GM12878 (cell line): ENCODE results near the gene GIPC1. TPM values are rescaled to one million over a fixed set of nuclear protein-coding genes. Genes with fewer than 3 reads are reported as not detected.

Source experiments
- ATAC-seq: fragments of 200-7000 bp; cut with Tn5 transposase; 3 replicates; pipeline ENCODE4 v1.9.1; 2020; ENCODE audit warnings: mild to moderate bottlenecking, moderate library complexity
- BruUV-seq: library from RNA; stranded (reverse); fragments of 400-500 nt; replicated peaks from 2 replicates; lab custom pipeline; 2021; lab: Mats Ljungman, UMichigan
- CTCF ChIA-PET: fragments of 300-600 bp; sonication (Branson Sonifier 250); formaldehyde crosslinking; extraction: SDS; loops from one replicate; lab custom pipeline; 2021; ENCODE audit warnings: inconsistent platforms; lab: Yijun Ruan, JAX
- POLR2A ChIA-PET: fragments of 350-600 bp; formaldehyde crosslinking; extraction: SDS; loops from one replicate; lab custom pipeline; 2021; ENCODE audit warnings: inconsistent platforms; lab: Charles Lee
- RAD21 ChIA-PET: fragments of 300-600 bp; sonication (Branson Sonifier 250); formaldehyde crosslinking; loops from one replicate; lab custom pipeline; 2023; ENCODE audit warnings: antibody characterized with exemption; ENCODE audit not compliant: unreplicated experiment; lab: Charles Lee
- SMC1A ChIA-PET: fragments of 300-600 bp; sonication (Branson Sonifier 250); formaldehyde crosslinking; loops from one replicate; lab custom pipeline; 2023; ENCODE audit not compliant: unreplicated experiment, uncharacterized antibody; lab: Charles Lee
- DNase-seq: peaks from one replicate; pipeline ENCODE4 v3.0.0-alpha.2; 2011; ENCODE audit warnings: low read depth, low spot score
- FAIRE-seq: peaks from 3 replicates; lab custom pipeline; 2011; peaks lifted over from hg19 to GRCh38; lab: Jason Lieb, UNC
- H2AFZ ChIP-seq: 2 replicates; pipeline ENCODE4 v1.6.0; 2011; ENCODE audit warnings: low read depth, low read length, control low read depth; ENCODE audit not compliant: control insufficient read depth
- H3K27ac ChIP-seq: 2 replicates; pipeline ENCODE4 v1.5.1; 2011; ENCODE audit warnings: control low read depth; ENCODE audit not compliant: control insufficient read depth, insufficient read depth
- H3K27me3 ChIP-seq, 2 experiments: replicated peaks in 1 of 2; 2 replicates each; pipeline versions ENCODE4 v1.6.0 to v1.6.1; 2011; ENCODE audit warnings: low read length in 1 of 2; ENCODE audit not compliant: control insufficient read depth in 2 of 2, insufficient read depth in 2 of 2
- H3K36me3 ChIP-seq, 2 experiments: 2 replicates each; pipeline ENCODE4 v1.5.1; 2011; ENCODE audit warnings: low read length in 1 of 2; ENCODE audit not compliant: control insufficient read depth in 2 of 2, insufficient read depth in 2 of 2
- H3K4me1 ChIP-seq: 2 replicates; pipeline ENCODE4 v1.6.1; 2011; ENCODE audit warnings: mild to moderate bottlenecking, low read length, moderate library complexity, mixed read lengths; ENCODE audit not compliant: control insufficient read depth, insufficient read depth
- H3K4me2 ChIP-seq: 2 replicates; pipeline ENCODE4 v1.6.0; 2011; ENCODE audit warnings: control low read depth; ENCODE audit not compliant: control insufficient read depth, insufficient read depth
- H3K4me3 ChIP-seq: fragments of 200-600 bp; sonication (generic); 2 replicates; pipeline ENCODE4 v1.5.1; 2016
- H3K79me2 ChIP-seq: 2 replicates; pipeline ENCODE4 v1.6.0; 2011; ENCODE audit warnings: low read length; ENCODE audit not compliant: control insufficient read depth, insufficient read depth
- H3K9ac ChIP-seq: 2 replicates; pipeline ENCODE4 v1.8.0; 2011; ENCODE audit warnings: low read length, control low read depth, mixed read lengths; ENCODE audit not compliant: control insufficient read depth, insufficient read depth
- H3K9me3 ChIP-seq: replicated peaks from 3 replicates; pipeline ENCODE4 v1.5.1; 2011; ENCODE audit warnings: mild to moderate bottlenecking, low read length; ENCODE audit not compliant: control insufficient read depth, insufficient read depth
- H4K20me1 ChIP-seq: 2 replicates; pipeline ENCODE4 v1.6.0; 2011; ENCODE audit not compliant: control insufficient read depth, insufficient read depth
- BCL3 ChIP-seq: IDR thresholded peaks from 2 replicates; pipeline ENCODE4 v1.6.1; 2011; ENCODE audit warnings: borderline replicate concordance, low read depth, mild to moderate bottlenecking, moderate library complexity, low read length; ENCODE audit not compliant: insufficient read depth, poor library complexity, severe bottlenecking
- BCLAF1 ChIP-seq: fragments of 450-650 bp; IDR thresholded peaks from 2 replicates; pipeline ENCODE4 v1.6.1; 2017; ENCODE audit warnings: antibody characterized with exemption, mild to moderate bottlenecking, moderate library complexity
- E2F4 ChIP-seq: IDR thresholded peaks from 2 replicates; pipeline ENCODE4 v1.6.1; 2012; ENCODE audit warnings: low read depth, low read length, improper control_type of control experiment
- HDAC6 ChIP-seq: fragments of 200-600 bp; sonication (generic); IDR thresholded peaks from one replicate; pipeline ENCODE4 v1.8.0; 2017; ENCODE audit warnings: antibody characterized with exemption; ENCODE audit not compliant: unreplicated experiment
- LARP7 ChIP-seq: fragments of 450-650 bp; IDR thresholded peaks from 2 replicates; pipeline ENCODE4 v1.6.1; 2017; ENCODE audit warnings: mild to moderate bottlenecking
- NFYB ChIP-seq: IDR thresholded peaks from 2 replicates; pipeline ENCODE4 v1.6.1; 2011; ENCODE audit warnings: low read depth, mild to moderate bottlenecking, low read length, improper control_type of control experiment, moderate library complexity; ENCODE audit not compliant: insufficient read depth
- POLR2AphosphoS2 ChIP-seq: IDR thresholded peaks from 2 replicates; pipeline ENCODE4 v1.6.1; 2011; ENCODE audit warnings: low read depth, mild to moderate bottlenecking, low read length, improper control_type of control experiment, moderate library complexity
- REST ChIP-seq: IDR thresholded peaks from 2 replicates; pipeline ENCODE4 v1.6.1; 2012; ENCODE audit warnings: mild to moderate bottlenecking, low read depth, low read length
- RFX5 ChIP-seq: IDR thresholded peaks from 2 replicates; pipeline ENCODE4 v1.6.1; 2011; ENCODE audit warnings: low read depth, low read length, improper control_type of control experiment
- WGBS: methylation state at CpG from one replicate; pipeline ENCODE4 v1.1.6; 2016; ENCODE audit warnings: low lambda C conversion rate; ENCODE audit not compliant: insufficient replicate concordance, insufficient coverage; ENCODE audit errors: missing lambda C conversion rate; 5-methylcytosine and 5-hydroxymethylcytosine counted together
- in situ Hi-C: fragments of 300-500 bp; cut with MboI; formaldehyde crosslinking; loops from 9 replicates; pipeline ENCODE4 v1.14.3; 2018; ENCODE audit warnings: mixed read lengths
- intact Hi-C: fragments of 100-400 bp; cut with micrococcal nuclease; formaldehyde crosslinking; loops from one replicate; pipeline ENCODE4 v1.14.2; 2022; ENCODE audit not compliant: unreplicated experiment
- polyA plus RNA-seq, 11 experiments: library from polyadenylated mRNA; depleted of rRNA in 4 of 11; unstranded in 6 of 11; stranded (reverse) in 5 of 11; fragments of >200 nt; fragmentation: Nextera tagmentation in 4 of 11; fragmentation: Illumina TruSeq in 1 of 11; extraction: Ambion mirVana in 4 of 11; extraction: Trizol in 1 of 11; gene quantifications; 1 replicate in 1 of 11; 2 replicates in 10 of 11; pipeline versions ENCODE4 v1.2.1 to v1.2.3, GENCODE V29; 2011 to 2016; ENCODE audit warnings: inconsistent platforms in 2 of 11, missing spikeins in 2 of 11, low read depth in 1 of 11
- total RNA-seq, 4 experiments: library from RNA; depleted of rRNA in 3 of 4; stranded (reverse); fragments of >200 nt in 3 of 4; fragmentation: Illumina TruSeq in 1 of 4; extraction: Trizol in 1 of 4; gene quantifications; 2 replicates each; pipeline versions ENCODE4 v1.2.1 to v1.2.3, GENCODE V29; 2013 to 2021

Gene GIPC1
- total and polyA plus RNA-seq, 10 of the 15 experiments (the other 5 are each of a cell fraction or from before 2014, with no cell fraction given): 0.47 to 24.1 (median 13.6) TPM

- DNase-seq (no peak), FAIRE-seq (no peak), ATAC-seq (no peak)
- Histone ChIP-seq H4K20me1 (no peaks in the 10 kb centered on the region), H3K9me3 (no peaks in the 10 kb centered on the region), H3K4me1 (peaks cover under 1% of the 10 kb centered on the region; the same call in 1 of the 2 replicates), H3K27me3 (no peaks in the 10 kb centered on the region), H3K4me2 (no peak overlapping the region), H3K36me3 (no peaks in the 10 kb centered on the region; a peak in 4 of 4 replicates), H2AFZ (no peak overlapping the region), H3K9ac (no peak overlapping the region), H3K79me2 (no peaks in the 10 kb centered on the region; the same call in none of the 2 replicates), H3K27ac (no peak overlapping the region), H3K4me3 (no peak overlapping the region)
- CTCF ChIA-PET: interaction anchor here (0.6 kb wide), 1 partner anchor 11 kb away, joined by 4 read pairs; no protein-coding TSS in a partner anchor
- no TSS peak for BruUV-seq
- RAD21 ChIA-PET: no interaction called here
- SMC1A ChIA-PET: no interaction called here
- POLR2A ChIA-PET: interaction anchor here (0.7 to 1.4 kb wide), 2 partner anchors 27 to 469 kb away, joined by 4 read pairs; partner anchors contain the start of gene DNAJB1
- 97% methylated on average over 21 of the region's 21 CpGs for WGBS
- in situ Hi-C loops (no loop called here), intact Hi-C loops (no loop called here)
- TF ChIP-seq NFYB (no peak), E2F4 (no peak), POLR2AphosphoS2 (no peak), REST (no peak), BCL3 (no peak), HDAC6 (no peak), BCLAF1 (no peak), LARP7 (no peak), RFX5 (no peak)
Measured at GRCh38 chr19:14544977-14545715, 49.2 kb upstream of the GIPC1 start.
